Karpas-422 (cell line): Measurements from ENCODE around the gene WDR90. TPM values are rescaled to one million over a fixed set of nuclear protein-coding genes. Genes with fewer than 3 reads are reported as not detected.

ENCODE experiments used
- DNase-seq: peaks from one replicate; pipeline ENCODE4 v3.0.0-alpha.2; 2015
- H2AFZ ChIP-seq: fragments of 200-600 bp; sonication (generic); 2 replicates; pipeline ENCODE4 v1.6.1; 2014; ENCODE audit warnings: antibody characterized with exemption, low read length, mixed read lengths
- H3K27ac ChIP-seq: fragments of 200-600 bp; sonication (generic); 2 replicates; pipeline ENCODE4 v1.5.1; 2014; ENCODE audit warnings: mild to moderate bottlenecking, low read length, moderate library complexity
- H3K27me3 ChIP-seq: fragments of 200-600 bp; sonication (generic); 2 replicates; pipeline ENCODE4 v1.6.1; 2014; ENCODE audit warnings: low read length, mixed read lengths
- H3K36me3 ChIP-seq: fragments of 200-600 bp; sonication (generic); 2 replicates; pipeline ENCODE4 v1.6.1; 2014; ENCODE audit warnings: low read length, mixed read lengths; ENCODE audit not compliant: insufficient read depth
- H3K4me1 ChIP-seq: fragments of 200-600 bp; sonication (generic); 2 replicates; pipeline ENCODE4 v1.6.1; 2014; ENCODE audit warnings: mild to moderate bottlenecking, low read length, mixed read lengths
- H3K4me2 ChIP-seq: fragments of 200-600 bp; sonication (generic); 2 replicates; pipeline ENCODE4 v1.6.1; 2014; ENCODE audit warnings: low read length, low read depth, mild to moderate bottlenecking; ENCODE audit not compliant: poor library complexity, severe bottlenecking
- H3K4me3 ChIP-seq: fragments of 200-600 bp; sonication (generic); 2 replicates; pipeline ENCODE4 v1.5.1; 2014; ENCODE audit warnings: mild to moderate bottlenecking, antibody characterized with exemption, low read length, mixed read lengths
- H3K79me2 ChIP-seq: fragments of 200-600 bp; sonication (generic); 2 replicates; pipeline ENCODE4 v1.6.1; 2014; ENCODE audit warnings: mild to moderate bottlenecking, low read length, mixed read lengths
- H3K9ac ChIP-seq: fragments of 200-600 bp; sonication (generic); 2 replicates; pipeline ENCODE4 v1.6.0; 2014; ENCODE audit warnings: low read length
- H3K9me2 ChIP-seq: fragments of 200-600 bp; sonication (generic), shearing (Covaris generic); replicated peaks from 2 replicates; pipeline ENCODE4 v1.6.0; 2014; ENCODE audit warnings: mild to moderate bottlenecking, low read length, moderate library complexity; ENCODE audit not compliant: insufficient read depth
- H3K9me3 ChIP-seq: fragments of 300-700, 200-600 bp; sonication (generic); 2 replicates; pipeline ENCODE4 v1.6.1; 2014; ENCODE audit warnings: low read length, mixed read lengths
- H4K20me1 ChIP-seq: fragments of 200-600 bp; sonication (generic); 2 replicates; pipeline ENCODE4 v1.6.1; 2014; ENCODE audit warnings: mild to moderate bottlenecking, antibody characterized with exemption, low read length, low read depth; ENCODE audit not compliant: insufficient read depth
- total RNA-seq: library from RNA; depleted of rRNA; stranded (reverse); fragments of >200 nt; shearing (Covaris generic); gene quantifications from 2 replicates; pipeline ENCODE4 v1.2.3, GENCODE V29; 2014; ENCODE audit warnings: low replicate concordance

The WDR90 gene
- total RNA-seq, 1 experiment from 2014 or later: 37.2 TPM

DNA sequence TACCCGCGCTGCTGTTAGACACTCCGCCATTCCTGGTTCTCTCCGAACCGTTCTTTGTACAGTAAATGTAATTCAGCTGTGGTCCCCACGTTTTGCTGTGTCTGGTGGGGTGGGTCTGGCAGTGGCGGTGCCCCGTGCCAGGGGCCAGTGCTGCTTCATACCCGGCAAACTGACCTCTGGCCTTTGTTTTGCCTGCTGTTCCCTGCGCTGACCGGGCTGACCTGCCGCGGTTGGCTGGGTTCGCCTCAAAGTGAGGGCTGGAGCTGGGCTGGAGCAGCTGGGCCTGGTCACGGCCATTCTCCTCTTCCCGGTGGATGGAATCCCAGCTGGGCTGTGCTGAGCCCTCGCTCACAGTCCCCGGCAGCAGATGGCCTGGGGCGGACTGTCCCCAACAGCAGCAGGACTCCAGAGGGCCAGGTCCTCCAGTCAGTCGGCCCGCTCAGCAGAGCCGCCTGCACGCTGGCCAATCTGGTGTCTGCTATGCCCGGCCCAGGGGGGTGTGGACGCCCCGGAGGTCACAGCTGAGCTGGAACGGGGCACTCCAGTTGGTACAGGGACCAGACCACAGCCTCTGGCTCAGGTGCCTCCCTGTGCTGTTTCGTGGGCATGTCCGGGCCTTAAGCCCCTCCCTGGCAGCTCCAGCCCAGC lies 19.9 kb upstream of the WDR90 start:
- H3K4me1 ChIP-seq: peaks cover 15% of the 10 kb centered on the region
- no peaks in the 10 kb centered on the region for H3K9me2 ChIP-seq
- H4K20me1 ChIP-seq: 0 out of 2 replicates have a peak, but pooled peaks cover under 1% of the 10 kb centered on the region
- H3K36me3 ChIP-seq: 0 out of 2 replicates have a peak, but pooled peaks cover 2% of the 10 kb centered on the region
- no peak for DNase-seq
- no peak overlapping the region for H3K4me3 ChIP-seq
- no peak overlapping the region for H3K9ac ChIP-seq
- H2AFZ ChIP-seq: no peak overlapping the region
- H3K9me3 ChIP-seq: no peaks in the 10 kb centered on the region
- peaks cover 3% of the 10 kb centered on the region; the same call in 1 of the 2 replicates for H3K79me2 ChIP-seq
- H3K27me3 ChIP-seq: no peaks in the 10 kb centered on the region
- H3K4me2 ChIP-seq: no peak overlapping the region
- H3K27ac ChIP-seq: no peak overlapping the region

DNA sequence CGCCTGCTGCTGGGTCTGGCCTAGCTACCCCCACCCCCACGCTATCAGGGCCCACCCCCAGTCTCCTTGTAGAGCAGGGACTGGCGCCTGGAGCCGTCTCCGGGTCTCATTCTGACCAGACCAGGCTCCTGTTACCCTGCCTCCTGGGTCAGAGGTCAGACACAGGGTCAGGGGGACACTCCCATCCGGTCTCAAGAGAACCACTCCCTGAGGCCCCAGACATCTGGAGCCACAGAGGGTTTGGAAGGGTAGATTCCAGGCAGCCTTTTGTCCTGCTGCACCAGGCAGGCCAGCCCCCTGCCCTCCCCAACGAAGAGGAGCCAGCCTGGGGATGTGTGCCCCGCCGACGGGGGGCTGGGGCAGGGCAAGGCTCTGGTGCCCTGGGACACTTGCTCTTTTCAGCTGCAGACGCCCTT lies 19.3 kb upstream of the WDR90 start:
- Histone ChIP-seq H4K20me1 (peaks cover 2% of the 10 kb centered on the region; the same call in 1 of the 2 replicates), H3K9me3 (no peaks in the 10 kb centered on the region), H3K9ac (no peak overlapping the region), H2AFZ (no peak overlapping the region), H3K36me3 (0 out of 2 replicates have a peak, but pooled peaks cover 4% of the 10 kb centered on the region), H3K27ac (no peak overlapping the region), H3K4me1 (peaks cover 13% of the 10 kb centered on the region), H3K9me2 (no peaks in the 10 kb centered on the region), H3K27me3 (no peaks in the 10 kb centered on the region), H3K79me2 (peaks cover 8% of the 10 kb centered on the region), H3K4me2 (no peak overlapping the region), H3K4me3 (no peak overlapping the region)
- DNase-seq: no peak

DNA sequence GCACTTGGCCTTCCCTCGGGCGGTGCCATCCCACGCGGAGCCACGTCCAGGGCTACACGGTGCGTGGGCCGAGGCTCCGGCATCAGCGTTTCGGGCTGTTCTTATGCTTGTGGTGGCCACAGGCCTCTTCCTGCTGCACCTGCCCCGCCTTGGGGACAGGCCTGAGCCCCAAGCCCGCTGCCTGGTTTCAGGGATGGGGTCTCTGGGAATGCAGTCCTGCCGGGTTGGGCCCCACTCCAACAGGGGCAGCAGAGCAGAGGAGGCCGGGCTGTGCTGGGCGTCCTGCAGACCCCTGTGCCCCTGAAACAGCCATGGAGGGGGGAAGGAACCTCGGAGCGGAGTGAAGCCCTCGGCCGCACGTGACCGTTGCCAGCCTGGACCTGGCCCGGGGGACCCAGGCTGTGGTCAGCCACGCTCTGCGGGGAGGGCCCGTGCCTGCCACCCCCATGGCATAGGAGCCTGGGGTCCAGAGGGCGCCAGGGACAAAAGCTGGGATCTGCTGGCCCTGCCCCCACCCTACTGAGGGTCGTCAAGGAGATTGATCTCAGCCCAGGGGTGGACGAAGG lies 18.8 kb upstream of the WDR90 start:
- peaks cover 13% of the 10 kb centered on the region for H3K79me2 ChIP-seq
- H3K4me2 ChIP-seq: no peak overlapping the region
- peaks cover 14% of the 10 kb centered on the region for H3K4me1 ChIP-seq
- H3K4me3 ChIP-seq: no peak overlapping the region
- H3K9me2 ChIP-seq: no peaks in the 10 kb centered on the region
- H3K27me3 ChIP-seq: no peaks in the 10 kb centered on the region
- H4K20me1 ChIP-seq: peaks cover 7% of the 10 kb centered on the region; the same call in 1 of the 2 replicates
- H3K9me3 ChIP-seq: no peaks in the 10 kb centered on the region
- 0 out of 2 replicates have a peak, but pooled peaks cover 4% of the 10 kb centered on the region for H3K36me3 ChIP-seq
- DNase-seq: no peak
- H2AFZ ChIP-seq: no peak overlapping the region
- no peak overlapping the region for H3K9ac ChIP-seq
- no peak overlapping the region for H3K27ac ChIP-seq

DNA sequence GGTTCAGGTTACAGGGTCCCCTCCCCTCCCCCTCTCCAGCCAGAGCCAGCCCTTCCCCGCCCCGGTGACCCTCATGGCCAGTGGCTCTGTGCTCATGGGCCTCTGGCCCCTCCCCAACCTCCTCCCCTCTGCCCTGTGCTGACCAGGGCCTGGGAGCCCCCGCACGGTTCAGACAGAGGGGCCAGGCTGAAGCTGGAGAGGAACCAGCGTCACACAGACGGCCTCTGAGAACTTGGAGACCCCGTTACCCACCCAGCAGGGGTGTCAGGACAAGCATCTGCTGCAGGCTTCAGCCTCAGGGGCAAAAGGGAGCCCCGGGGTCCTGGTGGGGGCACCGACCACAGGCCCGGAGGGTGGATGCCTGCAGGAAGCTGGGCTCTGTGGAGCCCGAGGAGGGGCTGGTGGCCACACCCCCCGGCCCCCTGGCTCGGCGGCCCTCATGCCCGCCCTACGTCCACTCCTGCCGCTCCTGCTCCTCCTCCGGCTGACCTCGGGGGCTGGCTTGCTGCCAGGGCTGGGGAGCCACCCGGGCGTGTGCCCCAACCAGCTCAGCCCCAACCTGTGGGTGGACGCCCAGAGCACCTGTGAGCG lies 18.3 kb upstream of the WDR90 start, which contains the start of gene WFIKKN1:
WFIKKN1 (plus strand) TSS at position 171 of the 591 bp plus-strand sequence; CDS start at position 440, 269 bp downstream.
- Histone ChIP-seq H2AFZ (no peak within 1 kb of the TSS), H3K79me2 (peaks cover 19% of the 10 kb centered on the region), H3K27ac (no peak within 1 kb of the TSS), H3K4me2 (no peak within 1 kb of the TSS), H4K20me1 (peaks cover 7% of the 10 kb centered on the region; the same call in 1 of the 2 replicates), H3K36me3 (0 out of 2 replicates have a peak, but pooled peaks cover 4% of the 10 kb centered on the region), H3K9ac (no peak within 1 kb of the TSS), H3K9me2 (no peaks in the 10 kb centered on the region), H3K4me3 (no peak within 1 kb of the TSS), H3K9me3 (no peaks in the 10 kb centered on the region), H3K27me3 (no peaks in the 10 kb centered on the region), H3K4me1 (peaks cover 14% of the 10 kb centered on the region)
- DNase-seq: no peak

DNA sequence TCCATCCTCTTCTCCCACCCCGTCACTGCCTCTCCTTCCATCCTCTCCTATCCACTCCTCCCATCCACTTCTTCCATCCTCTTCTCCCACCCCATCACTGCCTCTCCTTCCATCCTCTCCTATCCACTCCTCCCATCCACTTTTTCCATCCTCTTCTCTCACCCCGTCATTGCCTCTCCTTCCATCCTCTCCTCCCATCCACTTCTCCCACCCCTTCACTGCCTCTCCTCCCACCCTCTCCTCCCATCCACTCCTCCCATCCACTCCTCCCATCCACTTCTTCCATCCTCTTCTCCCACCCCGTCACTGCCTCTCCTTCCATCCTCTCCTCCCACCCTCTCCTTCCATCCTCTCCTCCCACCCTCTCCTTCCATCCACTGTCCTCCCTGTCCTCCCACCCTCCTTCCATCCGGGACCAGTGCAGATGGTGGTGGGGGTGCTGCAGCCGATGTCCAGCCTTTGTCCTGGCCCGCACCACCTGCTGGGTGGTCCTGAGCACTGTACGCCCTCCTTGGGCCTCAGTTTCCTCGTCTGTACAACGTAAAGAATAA lies 17.3 kb upstream of the WDR90 start:
- Histone ChIP-seq H3K9me3 (no peaks in the 10 kb centered on the region), H3K4me1 (peaks cover 20% of the 10 kb centered on the region), H3K79me2 (peaks cover 20% of the 10 kb centered on the region), H3K36me3 (0 out of 2 replicates have a peak, but pooled peaks cover 4% of the 10 kb centered on the region), H3K9me2 (no peaks in the 10 kb centered on the region), H3K9ac (no peak overlapping the region), H3K27me3 (no peaks in the 10 kb centered on the region), H2AFZ (no peak overlapping the region), H3K4me3 (no peak overlapping the region), H3K4me2 (no peak overlapping the region), H3K27ac (no peak overlapping the region), H4K20me1 (peaks cover 7% of the 10 kb centered on the region; the same call in 1 of the 2 replicates)
- DNase-seq: no peak

DNA sequence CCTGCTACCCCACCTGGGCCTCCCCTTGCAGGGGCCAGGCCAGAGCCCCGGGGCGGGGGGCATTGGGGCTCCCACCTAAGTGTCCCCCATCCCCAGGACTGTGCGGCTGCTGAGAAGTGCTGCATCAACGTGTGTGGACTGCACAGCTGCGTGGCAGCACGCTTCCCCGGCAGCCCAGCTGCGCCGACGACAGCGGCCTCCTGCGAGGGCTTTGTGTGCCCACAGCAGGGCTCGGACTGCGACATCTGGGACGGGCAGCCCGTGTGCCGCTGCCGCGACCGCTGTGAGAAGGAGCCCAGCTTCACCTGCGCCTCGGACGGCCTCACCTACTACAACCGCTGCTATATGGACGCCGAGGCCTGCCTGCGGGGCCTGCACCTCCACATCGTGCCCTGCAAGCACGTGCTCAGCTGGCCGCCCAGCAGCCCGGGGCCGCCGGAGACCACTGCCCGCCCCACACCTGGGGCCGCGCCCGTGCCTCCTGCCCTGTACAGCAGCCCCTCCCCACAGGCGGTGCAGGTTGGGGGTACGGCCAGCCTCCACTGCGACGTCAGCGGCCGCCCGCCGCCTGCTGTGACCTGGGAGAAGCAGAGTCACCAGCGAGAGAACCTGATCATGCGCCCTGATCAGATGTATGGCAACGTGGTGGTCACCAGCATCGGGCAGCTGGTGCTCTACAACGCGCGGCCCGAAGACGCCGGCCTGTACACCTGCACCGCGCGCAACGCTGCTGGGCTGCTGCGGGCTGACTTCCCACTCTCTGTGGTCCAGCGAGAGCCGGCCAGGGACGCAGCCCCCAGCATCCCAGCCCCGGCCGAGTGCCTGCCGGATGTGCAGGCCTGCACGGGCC lies 16.5 kb upstream of the WDR90 start:
- H3K27ac ChIP-seq: no peak overlapping the region
- H3K9me3 ChIP-seq: no peaks in the 10 kb centered on the region
- no peaks in the 10 kb centered on the region for H3K9me2 ChIP-seq
- no peak overlapping the region for H3K9ac ChIP-seq
- H2AFZ ChIP-seq: no peak overlapping the region
- no peak overlapping the region for H3K4me2 ChIP-seq
- H3K79me2 ChIP-seq: peaks cover 20% of the 10 kb centered on the region
- 0 out of 2 replicates have a peak, but pooled peaks cover 4% of the 10 kb centered on the region for H3K36me3 ChIP-seq
- peaks cover 7% of the 10 kb centered on the region; the same call in 1 of the 2 replicates for H4K20me1 ChIP-seq
- H3K4me3 ChIP-seq: no peak overlapping the region
- no peak for DNase-seq
- peaks cover 23% of the 10 kb centered on the region for H3K4me1 ChIP-seq
- no peaks in the 10 kb centered on the region for H3K27me3 ChIP-seq

DNA sequence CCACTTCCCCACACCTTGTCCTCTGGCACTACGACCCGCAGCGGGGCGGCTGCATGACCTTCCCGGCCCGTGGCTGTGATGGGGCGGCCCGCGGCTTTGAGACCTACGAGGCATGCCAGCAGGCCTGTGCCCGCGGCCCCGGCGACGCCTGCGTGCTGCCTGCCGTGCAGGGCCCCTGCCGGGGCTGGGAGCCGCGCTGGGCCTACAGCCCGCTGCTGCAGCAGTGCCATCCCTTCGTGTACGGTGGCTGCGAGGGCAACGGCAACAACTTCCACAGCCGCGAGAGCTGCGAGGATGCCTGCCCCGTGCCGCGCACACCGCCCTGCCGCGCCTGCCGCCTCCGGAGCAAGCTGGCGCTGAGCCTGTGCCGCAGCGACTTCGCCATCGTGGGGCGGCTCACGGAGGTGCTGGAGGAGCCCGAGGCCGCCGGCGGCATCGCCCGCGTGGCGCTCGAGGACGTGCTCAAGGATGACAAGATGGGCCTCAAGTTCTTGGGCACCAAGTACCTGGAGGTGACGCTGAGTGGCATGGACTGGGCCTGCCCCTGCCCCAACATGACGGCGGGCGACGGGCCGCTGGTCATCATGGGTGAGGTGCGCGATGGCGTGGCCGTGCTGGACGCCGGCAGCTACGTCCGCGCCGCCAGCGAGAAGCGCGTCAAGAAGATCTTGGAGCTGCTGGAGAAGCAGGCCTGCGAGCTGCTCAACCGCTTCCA lies 15.7 kb upstream of the WDR90 start:
- Histone ChIP-seq H3K9me3 (no peaks in the 10 kb centered on the region), H2AFZ (no peak overlapping the region), H3K4me2 (no peak overlapping the region), H3K27me3 (no peaks in the 10 kb centered on the region), H3K4me1 (peaks cover 23% of the 10 kb centered on the region), H3K79me2 (peaks cover 20% of the 10 kb centered on the region), H3K4me3 (no peak overlapping the region), H4K20me1 (peaks cover 7% of the 10 kb centered on the region; the same call in 1 of the 2 replicates), H3K9ac (no peak overlapping the region), H3K36me3 (0 out of 2 replicates have a peak, but pooled peaks cover 4% of the 10 kb centered on the region), H3K9me2 (no peaks in the 10 kb centered on the region), H3K27ac (no peak overlapping the region)
- DNase-seq: no peak
